Endodermal cell (in vitro differentiated cells): ENCODE results near the gene OS9. TPM values are rescaled to one million over a fixed set of nuclear protein-coding genes. Genes with fewer than 3 reads are reported as not detected.
"Not testable (repeated sequence)": the region's sequence is repeated elsewhere in the genome, so short reads cannot be mapped to it uniquely, and the experiment has no call there.

Experiments
- DNase-seq: peaks from one replicate; pipeline ENCODE4 v3.0.0-alpha.2; 2017
- H3K27ac ChIP-seq: 2 replicates; pipeline ENCODE4 v1.5.1; 2013; ENCODE audit warnings: mild to moderate bottlenecking, low read depth, low read length, moderate library complexity
- H3K27me3 ChIP-seq: 2 replicates; pipeline ENCODE4 v1.6.1; 2013; ENCODE audit warnings: mild to moderate bottlenecking, low read length, moderate library complexity; ENCODE audit not compliant: insufficient read depth, control insufficient read depth, poor library complexity, severe bottlenecking
- H3K36me3 ChIP-seq: 2 replicates; pipeline ENCODE4 v1.7.0; 2013; ENCODE audit warnings: mild to moderate bottlenecking, low read length, moderate library complexity; ENCODE audit not compliant: control insufficient read depth, insufficient read depth
- H3K4me1 ChIP-seq: one replicate; pipeline ENCODE4 v1.7.0; 2013; ENCODE audit warnings: low read length; ENCODE audit not compliant: control insufficient read depth, insufficient read depth
- H3K4me3 ChIP-seq: 2 replicates; pipeline ENCODE4 v1.5.1; 2013; ENCODE audit warnings: mild to moderate bottlenecking, low read length, moderate library complexity
- H3K9ac ChIP-seq: 2 replicates; pipeline ENCODE4 v1.6.1; 2013; ENCODE audit warnings: mild to moderate bottlenecking, low read length, moderate library complexity; ENCODE audit not compliant: poor library complexity, severe bottlenecking; ENCODE audit errors: extremely low read depth
- H3K9me3 ChIP-seq: 2 replicates; pipeline ENCODE4 v1.6.1; 2013; ENCODE audit warnings: mild to moderate bottlenecking, low read length, moderate library complexity; ENCODE audit not compliant: control insufficient read depth
- H3K27ac Mint-ChIP-seq: 2 replicates; pipeline ENCODE4 v1.8.0; 2020; ENCODE audit warnings: mixed read lengths
- H3K27me3 Mint-ChIP-seq: 2 replicates; pipeline ENCODE4 v1.8.0; 2021; ENCODE audit warnings: mild to moderate bottlenecking, mixed read lengths; ENCODE audit not compliant: insufficient read depth
- H3K36me3 Mint-ChIP-seq: 2 replicates; pipeline ENCODE4 v1.8.0; 2020; ENCODE audit warnings: low read depth, mixed read lengths
- H3K4me1 Mint-ChIP-seq: 2 replicates; pipeline ENCODE4 v1.8.0; 2020; ENCODE audit warnings: mixed read lengths
- H3K4me3 Mint-ChIP-seq: 2 replicates; pipeline ENCODE4 v1.8.0; 2020; ENCODE audit warnings: mild to moderate bottlenecking, moderate library complexity, mixed read lengths
- H3K9me3 Mint-ChIP-seq: 2 replicates; pipeline ENCODE4 v1.8.0; 2020; ENCODE audit warnings: mild to moderate bottlenecking, mixed read lengths
- WGBS, 2 experiments: methylation state at CpG; one replicate each; pipeline versions ENCODE4 v1.1.5 to v1.1.7; 2013; ENCODE audit warnings: missing lambda C conversion rate in 2 of 2, mixed read lengths in 1 of 2; ENCODE audit not compliant: insufficient coverage in 1 of 2, insufficient read length in 1 of 2; 5-methylcytosine and 5-hydroxymethylcytosine counted together
- total RNA-seq, 2 donors: library from RNA; stranded (reverse); fragmentation: NEBNext Ultra II Directional in 1 of 2; extraction: Animal tissue kit (Norgen Biotek cat#: 25700) in 1 of 2; gene quantifications; 2 replicates in 1 of 2; 3 replicates in 1 of 2; pipeline ENCODE4 v1.2.1, GENCODE V29; 2021
- TF ChIP-seq, protein P1 (sequence below): fragments of 200-600 bp; sonication (generic); conservative IDR thresholded peaks from 2 replicates; pipeline ENCODE4 v1.5.0; 2021; ENCODE audit warnings: antibody characterized with exemption, mild to moderate bottlenecking

Gene OS9
- total RNA-seq, 2 donors from 2014 or later = 108 to 142 TPM

GRCh38 chr12:57658890-57659289 lies 35.0 kb upstream of the OS9 start:
- H3K36me3 ChIP-seq = no peaks in the 10 kb centered on the region
- no peaks in the 10 kb centered on the region for H3K4me1 ChIP-seq
- no peak overlapping the region for H3K4me3 ChIP-seq
- H3K27me3 ChIP-seq = no peaks in the 10 kb centered on the region
- peaks cover 82% of the 10 kb centered on the region for H3K9me3 Mint-ChIP-seq
- TF ChIP-seq, protein P1, sequence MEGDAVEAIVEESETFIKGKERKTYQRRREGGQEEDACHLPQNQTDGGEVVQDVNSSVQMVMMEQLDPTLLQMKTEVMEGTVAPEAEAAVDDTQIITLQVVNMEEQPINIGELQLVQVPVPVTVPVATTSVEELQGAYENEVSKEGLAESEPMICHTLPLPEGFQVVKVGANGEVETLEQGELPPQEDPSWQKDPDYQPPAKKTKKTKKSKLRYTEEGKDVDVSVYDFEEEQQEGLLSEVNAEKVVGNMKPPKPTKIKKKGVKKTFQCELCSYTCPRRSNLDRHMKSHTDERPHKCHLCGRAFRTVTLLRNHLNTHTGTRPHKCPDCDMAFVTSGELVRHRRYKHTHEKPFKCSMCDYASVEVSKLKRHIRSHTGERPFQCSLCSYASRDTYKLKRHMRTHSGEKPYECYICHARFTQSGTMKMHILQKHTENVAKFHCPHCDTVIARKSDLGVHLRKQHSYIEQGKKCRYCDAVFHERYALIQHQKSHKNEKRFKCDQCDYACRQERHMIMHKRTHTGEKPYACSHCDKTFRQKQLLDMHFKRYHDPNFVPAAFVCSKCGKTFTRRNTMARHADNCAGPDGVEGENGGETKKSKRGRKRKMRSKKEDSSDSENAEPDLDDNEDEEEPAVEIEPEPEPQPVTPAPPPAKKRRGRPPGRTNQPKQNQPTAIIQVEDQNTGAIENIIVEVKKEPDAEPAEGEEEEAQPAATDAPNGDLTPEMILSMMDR = no peak
- no peaks in the 10 kb centered on the region for H3K4me1 Mint-ChIP-seq
- H3K4me3 Mint-ChIP-seq = no peak overlapping the region
- H3K27ac ChIP-seq = no peak overlapping the region
- no peak for DNase-seq
- H3K27ac Mint-ChIP-seq = no peak overlapping the region
- H3K27me3 Mint-ChIP-seq = peaks cover 29% of the 10 kb centered on the region
- no peaks in the 10 kb centered on the region for H3K36me3 Mint-ChIP-seq
- 71 to 100% methylated on average over 1 to 3 of the region's 3 CpGs for WGBS, 2 experiments
- no peak overlapping the region for H3K9ac ChIP-seq
- peaks cover 58% of the 10 kb centered on the region for H3K9me3 ChIP-seq

DNA sequence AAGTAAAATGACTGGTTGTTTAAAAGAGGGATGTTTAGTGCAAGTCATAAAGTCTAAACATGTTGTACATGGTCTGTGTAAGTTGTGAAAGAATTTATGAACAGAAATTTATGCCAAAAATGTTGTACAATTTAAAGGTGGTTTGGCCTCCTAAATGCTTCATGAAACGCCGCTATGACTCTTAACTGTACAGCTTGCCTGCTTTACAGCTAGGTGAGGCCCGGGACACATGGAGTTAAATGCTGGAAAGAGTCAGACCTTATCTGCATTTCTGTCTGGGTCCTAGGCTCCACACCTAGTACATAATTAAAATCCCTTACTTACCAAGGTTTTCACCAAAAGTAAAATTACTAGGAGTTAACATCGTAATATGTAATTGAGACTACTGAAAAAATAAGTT lies 32.6 kb upstream of the OS9 start:
- Mint-ChIP-seq H3K27ac (no peak overlapping the region), H3K36me3 (no peaks in the 10 kb centered on the region), H3K27me3 (peaks cover 24% of the 10 kb centered on the region), H3K4me3 (no peak overlapping the region), H3K9me3 (peaks cover 87% of the 10 kb centered on the region), H3K4me1 (no peaks in the 10 kb centered on the region)
- Histone ChIP-seq H3K27ac (no peak overlapping the region), H3K36me3 (no peaks in the 10 kb centered on the region), H3K27me3 (no peaks in the 10 kb centered on the region), H3K4me3 (no peak overlapping the region), H3K4me1 (no peaks in the 10 kb centered on the region), H3K9ac (no peak overlapping the region), H3K9me3 (peaks cover 46% of the 10 kb centered on the region)
- TF ChIP-seq, protein P1 = no peak
- 71 to 78% methylated on average over 4 of the region's 4 CpGs for WGBS, 2 experiments
- DNase-seq = no peak

DNA sequence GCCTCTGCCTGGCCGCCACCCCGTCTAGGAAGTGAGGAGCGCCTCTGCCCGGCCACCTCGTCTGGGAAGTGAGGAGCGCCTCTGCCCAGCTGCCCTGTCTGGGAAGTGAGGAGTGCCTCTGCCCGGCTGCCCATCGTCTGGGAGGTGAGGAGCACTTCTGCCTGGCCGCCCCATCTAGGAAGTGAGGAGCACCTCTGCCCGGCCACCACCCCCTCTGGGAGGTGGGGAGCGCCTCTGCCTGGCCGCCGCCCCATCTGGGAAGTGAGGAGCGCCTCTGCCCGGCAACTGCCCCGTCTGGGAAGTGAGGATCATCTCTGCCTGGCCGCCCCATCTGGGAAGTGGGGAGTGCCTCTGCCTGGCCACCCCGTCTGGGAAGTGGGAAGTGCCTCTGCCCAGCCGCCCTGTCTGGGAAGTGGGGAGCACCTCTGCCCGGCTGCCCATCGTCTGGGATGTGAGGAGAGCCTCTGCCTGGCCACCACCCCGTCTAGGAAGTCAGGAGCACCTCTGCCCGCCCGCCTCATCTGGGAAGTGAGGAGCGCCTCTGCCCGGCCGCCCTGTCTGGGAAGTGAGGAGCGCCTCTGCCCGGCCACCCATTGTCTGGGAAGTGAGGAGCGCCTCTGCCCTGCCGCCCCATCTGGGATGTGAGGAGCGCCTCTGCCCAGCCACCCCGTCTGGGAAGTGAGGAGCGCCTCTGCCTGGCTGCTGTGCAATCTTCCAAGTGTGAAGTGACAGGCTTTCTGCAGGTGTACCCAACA lies 28.7 kb upstream of the OS9 start:
- 83 to 89% methylated on average over 15 to 34 of the region's 34 CpGs for WGBS, 2 experiments
- not testable (repeated sequence) for H3K4me3 ChIP-seq, DNase-seq, H3K27ac ChIP-seq, H3K4me1 ChIP-seq, H3K4me1 Mint-ChIP-seq, H3K27ac Mint-ChIP-seq, H3K9ac ChIP-seq, H3K4me3 Mint-ChIP-seq, H3K27me3 ChIP-seq, H3K36me3 ChIP-seq, H3K27me3 Mint-ChIP-seq, H3K36me3 Mint-ChIP-seq
- H3K9me3 ChIP-seq = peaks cover 39% of the 10 kb centered on the region
- H3K9me3 Mint-ChIP-seq = peaks cover 67% of the 10 kb centered on the region
